Thoracic aorta (tissue), 2 donors: ENCODE results near the gene YJU2. TPM values are rescaled to one million over a fixed set of nuclear protein-coding genes. Genes with fewer than 3 reads are reported as not detected.
"Not testable (repeated sequence)": the region's sequence is repeated elsewhere in the genome, so short reads cannot be mapped to it uniquely, and the experiment has no call there.

ENCODE experiments used
- ATAC-seq: fragments of 150-250 bp; one replicate; pipeline ENCODE4 v1.8.0; 2017; ENCODE audit warnings: low read depth; ENCODE audit not compliant: insufficient number of reproducible peaks, low FRiP score
- DNase-seq: peaks from one replicate; pipeline ENCODE4 v3.0.0-alpha.2; 2020; ENCODE audit warnings: low spot score
- H3K27ac ChIP-seq, 2 donors: fragments of 200-600 bp; sonication (generic); 1 replicate in 1 of 2; 2 replicates in 1 of 2; pipeline ENCODE4 v1.5.1; 2016; ENCODE audit warnings: mild to moderate bottlenecking in 2 of 2, moderate library complexity in 2 of 2
- H3K27me3 ChIP-seq: fragments of 200-600 bp; sonication (generic); replicated peaks from 2 replicates; pipeline ENCODE4 v1.6.0; 2016; ENCODE audit warnings: mild to moderate bottlenecking; ENCODE audit not compliant: insufficient read depth
- H3K36me3 ChIP-seq: fragments of 200-600 bp; sonication (generic); one replicate; pipeline ENCODE4 v1.5.1; 2016
- H3K4me1 ChIP-seq, 2 donors: fragments of 200-600 bp; sonication (generic); 1 replicate in 1 of 2; 2 replicates in 1 of 2; pipeline versions ENCODE4 v1.5.1 to v1.6.0; 2016; ENCODE audit warnings: low read depth in 2 of 2, mild to moderate bottlenecking in 1 of 2; ENCODE audit not compliant: control insufficient read depth in 1 of 2
- H3K4me3 ChIP-seq: fragments of 200-600 bp; sonication (generic); 2 replicates; pipeline ENCODE4 v1.5.1; 2016; ENCODE audit warnings: mild to moderate bottlenecking
- H3K9me3 ChIP-seq: fragments of 200-600 bp; sonication (generic); 2 replicates; pipeline ENCODE4 v1.5.1; 2016
- total RNA-seq, 2 donors: library from RNA; depleted of rRNA; stranded (reverse); fragments of >200 nt; gene quantifications; one replicate each; pipeline versions ENCODE4 v1.1.0 to v1.2.3, GENCODE V29; 2016
- TF ChIP-seq, protein P1 (sequence below): fragments of 200-600 bp; sonication (generic); IDR thresholded peaks from one replicate; pipeline ENCODE4 v1.5.1; 2019; ENCODE audit warnings: antibody characterized with exemption

YJU2 gene
- total RNA-seq, 2 donors from 2014 or later: 17.5 to 25.5 TPM

DNA sequence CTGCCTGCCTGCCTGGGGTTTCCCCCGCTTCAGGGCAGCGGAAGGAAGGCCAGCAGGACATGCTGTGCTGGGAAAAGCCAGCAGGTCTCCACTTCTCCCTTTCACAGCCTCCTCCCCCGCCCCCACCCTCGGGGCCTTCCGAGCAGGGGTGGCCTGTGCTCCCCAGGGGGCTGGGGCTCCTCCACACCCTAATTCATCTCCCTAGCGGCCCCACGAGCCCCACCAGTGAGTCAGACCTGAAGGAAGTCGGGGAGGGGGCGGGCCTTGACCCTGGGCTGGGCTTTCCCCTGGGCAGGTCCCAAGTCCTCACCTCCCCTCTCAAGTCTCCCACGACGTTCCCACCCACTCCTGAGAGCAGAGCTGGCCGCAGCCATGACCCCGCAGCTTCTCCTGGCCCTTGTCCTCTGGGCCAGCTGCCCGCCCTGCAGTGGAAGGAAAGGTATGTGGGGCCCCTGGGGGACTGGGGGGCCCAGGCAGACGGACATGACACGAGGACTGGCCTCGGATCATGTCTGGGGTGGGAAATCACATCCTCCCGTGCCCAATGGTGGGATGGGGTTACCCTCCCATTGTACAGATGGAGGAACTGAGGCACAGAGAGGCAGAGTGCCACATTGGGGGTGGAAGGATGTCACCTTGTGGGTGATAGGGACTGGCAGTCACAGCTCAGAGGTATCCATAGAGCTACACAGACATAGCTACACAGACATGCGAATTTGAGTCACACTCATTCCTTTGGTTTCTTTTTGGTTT lies 17.5 kb upstream of the YJU2 start, which contains the start of gene EBI3:
Gene EBI3, plus strand, starts transcription at position 345 of the 753 bp plus-strand sequence. Its CDS starts 28 bp downstream, at position 373.
- Histone ChIP-seq H3K27ac (no peak within 1 kb of the TSS), H3K4me3 (peak within 1 kb of the TSS; percentile 42), H3K36me3 (no peaks in the 10 kb centered on the region), H3K4me1 (peaks cover 0 to 3% of the 10 kb centered on the region in 2 donors), H3K9me3 (no peaks in the 10 kb centered on the region), H3K27me3 (no peaks in the 10 kb centered on the region)
- no peak for ATAC-seq
- DNase-seq: no peak
- TF ChIP-seq, protein P1, sequence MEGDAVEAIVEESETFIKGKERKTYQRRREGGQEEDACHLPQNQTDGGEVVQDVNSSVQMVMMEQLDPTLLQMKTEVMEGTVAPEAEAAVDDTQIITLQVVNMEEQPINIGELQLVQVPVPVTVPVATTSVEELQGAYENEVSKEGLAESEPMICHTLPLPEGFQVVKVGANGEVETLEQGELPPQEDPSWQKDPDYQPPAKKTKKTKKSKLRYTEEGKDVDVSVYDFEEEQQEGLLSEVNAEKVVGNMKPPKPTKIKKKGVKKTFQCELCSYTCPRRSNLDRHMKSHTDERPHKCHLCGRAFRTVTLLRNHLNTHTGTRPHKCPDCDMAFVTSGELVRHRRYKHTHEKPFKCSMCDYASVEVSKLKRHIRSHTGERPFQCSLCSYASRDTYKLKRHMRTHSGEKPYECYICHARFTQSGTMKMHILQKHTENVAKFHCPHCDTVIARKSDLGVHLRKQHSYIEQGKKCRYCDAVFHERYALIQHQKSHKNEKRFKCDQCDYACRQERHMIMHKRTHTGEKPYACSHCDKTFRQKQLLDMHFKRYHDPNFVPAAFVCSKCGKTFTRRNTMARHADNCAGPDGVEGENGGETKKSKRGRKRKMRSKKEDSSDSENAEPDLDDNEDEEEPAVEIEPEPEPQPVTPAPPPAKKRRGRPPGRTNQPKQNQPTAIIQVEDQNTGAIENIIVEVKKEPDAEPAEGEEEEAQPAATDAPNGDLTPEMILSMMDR: no peak

DNA sequence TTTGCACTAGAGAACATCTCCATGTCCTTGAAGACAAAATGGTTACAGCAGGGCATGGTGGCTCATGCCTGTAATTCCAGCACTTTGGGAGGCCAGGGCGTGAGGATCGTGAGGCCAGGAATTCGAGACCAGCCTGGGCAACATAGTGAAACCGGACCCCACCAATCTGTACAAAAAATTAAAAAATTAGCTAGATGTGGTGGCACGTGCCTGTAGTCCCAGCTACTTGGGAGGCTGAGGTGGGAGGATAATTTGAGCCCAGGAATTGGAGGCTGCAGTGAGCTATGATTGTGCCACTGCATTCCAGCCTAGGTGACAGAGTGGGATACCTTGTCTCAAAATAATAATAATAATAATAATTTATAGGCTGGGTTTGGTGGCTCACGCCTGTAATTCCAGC lies 16.6 kb upstream of the YJU2 start:
- not testable (repeated sequence) for H3K4me3 ChIP-seq, H3K4me1 ChIP-seq, DNase-seq, H3K9me3 ChIP-seq, H3K36me3 ChIP-seq, H3K27me3 ChIP-seq, H3K27ac ChIP-seq, ATAC-seq

DNA sequence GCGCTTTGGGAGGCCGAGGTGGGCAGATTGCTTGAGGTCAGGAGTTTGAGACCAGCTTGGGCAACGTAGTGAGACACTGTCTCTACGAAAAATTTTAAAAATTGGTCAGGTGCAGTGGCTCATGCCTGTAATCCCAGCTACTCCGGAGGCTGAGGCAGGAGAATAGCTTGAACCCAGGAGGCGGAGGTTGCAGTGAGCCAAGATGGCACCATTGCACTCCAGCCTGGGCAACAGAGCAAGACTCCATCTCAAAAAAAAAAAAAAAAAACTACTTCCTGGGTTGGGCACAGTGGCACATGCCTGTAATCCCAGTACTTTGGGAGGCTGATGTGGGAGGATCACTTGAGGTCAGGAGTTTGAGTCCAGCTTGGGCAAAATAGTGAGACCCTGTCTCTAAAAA lies 15.4 kb upstream of the YJU2 start:
- not testable (repeated sequence) for H3K9me3 ChIP-seq, H3K27ac ChIP-seq, H3K36me3 ChIP-seq, H3K4me1 ChIP-seq, H3K27me3 ChIP-seq, ATAC-seq, DNase-seq, H3K4me3 ChIP-seq

DNA sequence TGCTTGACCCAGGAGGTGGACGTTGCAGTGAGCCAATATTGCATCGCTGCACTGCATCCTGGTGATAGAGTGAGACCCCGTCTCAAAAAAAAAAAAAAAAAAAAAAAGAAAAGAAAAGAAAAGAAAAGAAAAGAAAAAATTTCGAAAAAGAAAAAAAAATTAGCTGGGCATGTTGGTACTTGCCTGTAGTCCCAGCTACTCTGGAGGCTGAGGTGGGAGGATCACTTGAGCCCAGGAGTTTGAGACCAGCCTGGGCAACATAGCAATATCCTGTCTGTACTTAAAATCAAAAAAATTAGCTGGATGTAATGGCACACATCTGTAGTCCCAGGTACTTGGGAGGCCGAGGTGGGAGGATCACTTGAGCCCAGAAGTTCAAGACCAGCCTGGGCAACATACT lies 14.7 kb upstream of the YJU2 start:
- H3K36me3 ChIP-seq, DNase-seq, H3K9me3 ChIP-seq, H3K4me1 ChIP-seq, H3K27me3 ChIP-seq, H3K4me3 ChIP-seq, H3K27ac ChIP-seq, ATAC-seq: not testable (repeated sequence)

DNA sequence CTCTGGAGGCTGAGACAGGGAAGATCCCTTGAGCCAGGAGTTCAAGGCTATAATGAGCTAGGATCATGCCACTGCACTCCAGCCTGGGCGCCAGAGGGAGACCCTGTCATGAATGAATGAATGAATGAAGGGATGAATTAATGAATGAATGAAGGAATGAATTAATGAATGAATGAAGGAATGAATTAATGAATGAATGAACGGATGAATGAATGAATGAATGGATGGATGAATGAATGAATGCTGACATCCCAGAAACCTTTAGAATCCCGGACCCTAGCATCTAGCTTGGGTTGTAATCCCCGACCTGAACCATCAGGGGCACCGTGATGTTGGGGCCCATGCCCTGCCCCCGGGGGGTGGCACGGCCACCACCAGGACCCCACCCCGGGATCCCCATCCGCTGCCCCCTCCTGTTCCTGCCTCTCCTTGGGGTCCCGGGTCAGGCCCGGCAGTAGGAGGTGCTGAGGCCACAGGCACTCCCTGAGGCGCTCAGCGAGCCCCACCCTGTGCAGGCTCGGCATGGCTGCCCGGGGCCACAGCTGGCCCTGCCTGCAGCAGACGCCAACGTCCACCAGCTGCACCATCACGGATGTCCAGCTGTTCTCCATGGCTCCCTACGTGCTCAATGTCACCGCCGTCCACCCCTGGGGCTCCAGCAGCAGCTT lies 14.1 kb upstream of the YJU2 start:
- TF ChIP-seq, protein P1: no peak
- no peak overlapping the region for H3K27ac ChIP-seq
- H3K4me3 ChIP-seq: no peak overlapping the region
- ATAC-seq: no peak
- H3K27me3 ChIP-seq: no peaks in the 10 kb centered on the region
- DNase-seq: no peak
- H3K9me3 ChIP-seq: no peaks in the 10 kb centered on the region
- H3K4me1 ChIP-seq: peaks cover 0 to 3% of the 10 kb centered on the region in 2 donors
- no peaks in the 10 kb centered on the region for H3K36me3 ChIP-seq

DNA sequence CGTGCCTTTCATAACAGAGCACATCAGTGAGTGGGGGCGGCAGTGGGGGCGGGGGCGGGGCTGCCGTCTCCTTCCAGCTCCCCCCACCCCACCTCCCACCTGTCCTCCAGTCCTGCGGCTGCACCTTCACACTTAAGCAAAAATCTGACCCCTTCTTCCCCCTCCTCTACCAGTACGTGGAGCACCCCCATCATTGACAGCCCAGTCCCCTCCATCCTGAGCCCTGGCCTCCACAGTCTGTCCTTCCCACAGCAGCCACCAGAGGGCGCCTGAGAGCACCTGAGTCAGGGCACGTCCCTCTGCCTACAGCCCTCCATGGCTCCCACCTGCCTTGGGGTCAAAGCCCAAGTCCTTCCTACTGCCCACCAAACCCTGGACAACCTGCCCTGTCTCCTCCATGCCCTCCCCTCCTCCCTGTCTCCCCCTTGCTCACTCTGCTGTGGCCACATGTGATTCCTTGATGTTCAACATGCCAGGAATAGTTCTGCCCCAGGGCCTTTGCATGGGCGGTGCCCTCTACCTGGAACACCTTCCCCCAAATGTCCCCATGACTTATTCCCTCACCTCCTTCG lies 13.5 kb upstream of the YJU2 start:
- Histone ChIP-seq H3K27ac (no peak overlapping the region), H3K36me3 (no peaks in the 10 kb centered on the region), H3K9me3 (no peaks in the 10 kb centered on the region), H3K4me1 (peaks cover 0 to 3% of the 10 kb centered on the region in 2 donors), H3K4me3 (no peak overlapping the region), H3K27me3 (no peaks in the 10 kb centered on the region)
- DNase-seq (no peak), ATAC-seq (no peak)
- TF ChIP-seq, protein P1: peak; percentile 44
